ENCODE results near the gene CSMD2. TPM values are rescaled to one million over a fixed set of nuclear protein-coding genes. Genes with fewer than 3 reads are reported as not detected.
A peak's percentile ranks its signal among the peaks of the same experiment; 100 is the strongest.

CSMD2 gene
- total and polyA plus RNA-seq, 2 of the 8 experiments (the other 6 are each of a cell fraction or from before 2014, with no cell fraction given): 7.0 to 14.7 TPM

DNA sequence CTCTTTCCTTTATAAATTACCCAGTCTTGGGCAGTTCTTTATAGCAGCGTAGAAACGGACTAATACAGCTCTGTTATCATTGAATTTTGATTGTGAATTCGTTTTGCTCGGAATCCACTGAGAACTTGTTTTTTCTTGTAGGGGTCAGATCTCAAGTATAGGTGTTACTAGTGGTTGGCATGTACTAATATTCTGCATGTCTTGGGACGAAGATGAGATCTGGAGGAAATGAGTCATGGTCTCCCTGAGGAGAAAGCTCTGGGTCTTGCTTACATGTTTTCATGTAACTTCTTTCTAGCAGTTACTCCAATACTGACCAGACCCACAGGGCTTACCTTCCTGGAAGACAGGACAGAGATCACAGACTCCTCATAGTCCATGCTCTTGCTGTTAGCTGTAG lies 662.3 kb downstream of the CSMD2 start:
- no peak overlapping the region for H4K91ac ChIP-seq (replicated peaks; ENCODE audit: insufficient read length, low read length)
- H3K36me3 ChIP-seq (ENCODE audit: control insufficient read depth in 2 of 4, insufficient read depth in 4 of 4, low read length in 3 of 4): no peaks in the 10 kb centered on the region
- FAIRE-seq: no peak
- H3K79me2 ChIP-seq (ENCODE audit: control insufficient read depth in 1 of 2, insufficient read depth in 2 of 2, low read length in 2 of 2): no peaks in the 10 kb centered on the region
- no peak overlapping the region for H3K4ac ChIP-seq (replicated peaks; ENCODE audit: insufficient read length, low read depth, low read length)
- H2BK120ac ChIP-seq (replicated peaks; ENCODE audit: low read depth, low read length): no peak overlapping the region
- no peak overlapping the region for H3K4me3 ChIP-seq (ENCODE audit: extremely low read depth in 1 of 4, insufficient read depth in 2 of 4, low read depth in 3 of 4, low read length in 4 of 4)
- ChIA-PET CTCF (ENCODE audit: partially characterized antibody) (interaction anchor here (0.9 to 1.1 kb wide), 5 partner anchors 8 to 122 kb away, joined by 3 to 4 read pairs (median 3); no protein-coding TSS in a partner anchor), POLR2A (ENCODE audit: partially characterized antibody) (no interaction called here)
- H4K8ac ChIP-seq (ENCODE audit: extremely low read depth, insufficient read depth, low read length): no peak overlapping the region
- no peaks in the 10 kb centered on the region for H3K79me1 ChIP-seq (ENCODE audit: low read depth, low read length)
- H3K14ac ChIP-seq (ENCODE audit: insufficient read length): no peak overlapping the region
- H2BK20ac ChIP-seq (ENCODE audit: low read length): 0 out of 2 replicates have a peak overlapping the region, but pooled peaks have one; percentile 10
- 75% methylated on average over 5 of the region's 5 CpGs; no CpG with 5 or more reads in 1 of the 2 experiments for WGBS, 2 experiments (ENCODE audit: extremely low coverage in 1 of 2, insufficient coverage in 1 of 2, insufficient read length in 1 of 2, insufficient replicate concordance in 2 of 2, low coverage in 1 of 2, low lambda C conversion rate in 2 of 2, missing lambda C conversion rate in 1 of 2)
- no peak overlapping the region for H2AFZ ChIP-seq (ENCODE audit: low read length)
- no peak overlapping the region for H3K23ac ChIP-seq (ENCODE audit: insufficient read length)
- H3K9me3 ChIP-seq (ENCODE audit: insufficient read depth in 2 of 2, low read depth in 1 of 2, low read length in 1 of 2): peaks cover 0 to 2% of the 10 kb centered on the region in 2 experiments; a peak in 1 of 4 replicates
- H3K56ac ChIP-seq (replicated peaks; ENCODE audit: insufficient read length, low read depth, low read length): no peak overlapping the region
- no peaks in the 10 kb centered on the region for H3K27me3 ChIP-seq (replicated peaks in 1 of 4; ENCODE audit: control insufficient read depth in 3 of 4, extremely low read depth in 1 of 4, insufficient read depth in 3 of 4, low read length in 3 of 4)
- H3K9ac ChIP-seq (replicated peaks in 1 of 4; ENCODE audit: extremely low read depth in 1 of 4, low read depth in 3 of 4, low read length in 3 of 4): no peak overlapping the region
- TF ChIP-seq ZNF274 (IDR thresholded peaks at IDR 0.05; ENCODE audit: borderline replicate concordance, extremely low read depth, low read length) (no peak), GTF2F1 (IDR thresholded peaks at IDR 0.05; ENCODE audit: borderline replicate concordance, low read depth, low read length) (no peak)
- H3K4me1 ChIP-seq (replicated peaks in 1 of 4; ENCODE audit: control insufficient read depth in 3 of 4, insufficient read depth in 4 of 4, low read length in 3 of 4): 0 out of 7 replicates have a peak, but pooled peaks cover 0 to 1% (median 0%) of the 10 kb centered on the region in 4 experiments
- H2BK12ac ChIP-seq (ENCODE audit: low read depth, low read length): no peak overlapping the region
- DNase-seq (ENCODE audit: low read depth in 1 of 2, low spot score in 2 of 2): no peak
- H3K18ac ChIP-seq (ENCODE audit: extremely low read depth, low read length): no peak overlapping the region
- H2BK5ac ChIP-seq (ENCODE audit: low read depth, low read length): no peak overlapping the region
- H4K20me1 ChIP-seq (replicated peaks in 1 of 2; ENCODE audit: control insufficient read depth in 1 of 2, insufficient read depth in 2 of 2, low read length in 2 of 2): peaks cover 0 to 2% of the 10 kb centered on the region in 2 experiments
- no peak overlapping the region for H3K27ac ChIP-seq (ENCODE audit: low read depth, low read length)
- H2BK15ac ChIP-seq (ENCODE audit: low read length): no peak overlapping the region
- no peaks in the 10 kb centered on the region for H3K23me2 ChIP-seq (ENCODE audit: low read depth, low read length)
- H3K4me2 ChIP-seq (ENCODE audit: insufficient read depth in 1 of 2, low read depth in 2 of 2, low read length in 2 of 2): no peak overlapping the region
- no peak overlapping the region for H2AK5ac ChIP-seq (ENCODE audit: low read depth, low read length)
- no peak overlapping the region for H4K5ac ChIP-seq (ENCODE audit: insufficient read length, low read depth, low read length)
